Lower lobe of right lung (tissue), 2 donors: ENCODE results near the gene SULT6B1. TPM values are rescaled to one million over a fixed set of nuclear protein-coding genes. Genes with fewer than 3 reads are reported as not detected.
"Not testable (repeated sequence)": the region's sequence is repeated elsewhere in the genome, so short reads cannot be mapped to it uniquely, and the experiment has no call there.

Experiments
- ATAC-seq, 2 donors: fragments of 200-7000 bp; cut with Tn5 transposase; one replicate each; pipeline ENCODE4 v1.9.1; 2020 to 2022; ENCODE audit warnings: mild to moderate bottlenecking in 2 of 2, moderate library complexity in 2 of 2
- DNase-seq: peaks from one replicate; pipeline ENCODE4 v3.0.0-alpha.2; 2020
- H3K27ac ChIP-seq: fragments of 200-600 bp; one replicate; pipeline ENCODE4 v1.8.0; 2022
- H3K27me3 ChIP-seq: fragments of 200-600 bp; one replicate; pipeline ENCODE4 v1.8.0; 2022; ENCODE audit warnings: low read depth
- H3K36me3 ChIP-seq: fragments of 200-600 bp; one replicate; pipeline ENCODE4 v1.8.0; 2022; ENCODE audit warnings: mild to moderate bottlenecking
- H3K4me1 ChIP-seq: fragments of 200-600 bp; one replicate; pipeline ENCODE4 v1.8.0; 2022
- H3K4me3 ChIP-seq: fragments of 200-600 bp; one replicate; pipeline ENCODE4 v1.8.0; 2022; ENCODE audit warnings: mild to moderate bottlenecking
- H3K9me3 ChIP-seq: fragments of 200-600 bp; one replicate; pipeline ENCODE4 v1.8.0; 2022
- intact Hi-C: fragments of 100-400 bp; cut with DNase I; formaldehyde crosslinking; loops from one replicate; pipeline ENCODE4 v1.11.0; 2022
- total RNA-seq: library from RNA; stranded (reverse); fragmentation: NEBNext Ultra II Directional; extraction: Animal tissue kit (Norgen Biotek cat#: 25700); gene quantifications from one replicate; pipeline ENCODE4 v1.2.1, GENCODE V29; 2021
- TF ChIP-seq, protein P1 (sequence below): fragments of 200-600 bp; IDR thresholded peaks from one replicate; pipeline ENCODE4 v1.8.0; 2022; ENCODE audit warnings: antibody characterized with exemption, mild to moderate bottlenecking
- donor health status: DM: no; HTN: yes; CAD: no; lungs with severe emphysema.

The SULT6B1 gene
- total RNA-seq, 1 donor from 2014 or later = not detected

- intact Hi-C loops = no loop called here
- H3K4me1 ChIP-seq = peaks cover 1% of the 10 kb centered on the region
- peaks cover 65% of the 10 kb centered on the region for H3K36me3 ChIP-seq
- no peak for DNase-seq
- H3K27me3 ChIP-seq = no peaks in the 10 kb centered on the region
- no peak for ATAC-seq
- H3K4me3 ChIP-seq = no peak overlapping the region
- no peaks in the 10 kb centered on the region for H3K9me3 ChIP-seq
- no peak overlapping the region for H3K27ac ChIP-seq
- TF ChIP-seq, protein P1, sequence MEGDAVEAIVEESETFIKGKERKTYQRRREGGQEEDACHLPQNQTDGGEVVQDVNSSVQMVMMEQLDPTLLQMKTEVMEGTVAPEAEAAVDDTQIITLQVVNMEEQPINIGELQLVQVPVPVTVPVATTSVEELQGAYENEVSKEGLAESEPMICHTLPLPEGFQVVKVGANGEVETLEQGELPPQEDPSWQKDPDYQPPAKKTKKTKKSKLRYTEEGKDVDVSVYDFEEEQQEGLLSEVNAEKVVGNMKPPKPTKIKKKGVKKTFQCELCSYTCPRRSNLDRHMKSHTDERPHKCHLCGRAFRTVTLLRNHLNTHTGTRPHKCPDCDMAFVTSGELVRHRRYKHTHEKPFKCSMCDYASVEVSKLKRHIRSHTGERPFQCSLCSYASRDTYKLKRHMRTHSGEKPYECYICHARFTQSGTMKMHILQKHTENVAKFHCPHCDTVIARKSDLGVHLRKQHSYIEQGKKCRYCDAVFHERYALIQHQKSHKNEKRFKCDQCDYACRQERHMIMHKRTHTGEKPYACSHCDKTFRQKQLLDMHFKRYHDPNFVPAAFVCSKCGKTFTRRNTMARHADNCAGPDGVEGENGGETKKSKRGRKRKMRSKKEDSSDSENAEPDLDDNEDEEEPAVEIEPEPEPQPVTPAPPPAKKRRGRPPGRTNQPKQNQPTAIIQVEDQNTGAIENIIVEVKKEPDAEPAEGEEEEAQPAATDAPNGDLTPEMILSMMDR = no peak
Observed at GRCh38 chr2:37203708-37204107, 15.2 kb upstream of the SULT6B1 start.

GRCh38 chr2:37201766-37202165 lies 13.3 kb upstream of the SULT6B1 start:
- no peaks in the 10 kb centered on the region for H3K9me3 ChIP-seq
- H3K4me1 ChIP-seq = peaks cover 21% of the 10 kb centered on the region
- no peak overlapping the region for H3K27ac ChIP-seq
- H3K36me3 ChIP-seq = peaks cover 65% of the 10 kb centered on the region
- ATAC-seq = no peak
- no peaks in the 10 kb centered on the region for H3K27me3 ChIP-seq
- H3K4me3 ChIP-seq = no peak overlapping the region
- TF ChIP-seq, protein P1 = no peak
- DNase-seq = no peak
- intact Hi-C loops = no loop called here

GRCh38 chr2:37201208-37201607 lies 12.7 kb upstream of the SULT6B1 start:
- H3K27ac ChIP-seq = no peak overlapping the region
- no peaks in the 10 kb centered on the region for H3K27me3 ChIP-seq
- H3K4me3 ChIP-seq = no peak overlapping the region
- H3K36me3 ChIP-seq = peaks cover 62% of the 10 kb centered on the region
- TF ChIP-seq, protein P1 = no peak
- DNase-seq (no peak), ATAC-seq (no peak)
- no peaks in the 10 kb centered on the region for H3K9me3 ChIP-seq
- peaks cover 21% of the 10 kb centered on the region for H3K4me1 ChIP-seq
- intact Hi-C loops = no loop called here

- H3K9me3 ChIP-seq = no peaks in the 10 kb centered on the region
- ATAC-seq = no peak
- no peaks in the 10 kb centered on the region for H3K27me3 ChIP-seq
- TF ChIP-seq, protein P1 = no peak
- DNase-seq = no peak
- H3K4me3 ChIP-seq = no peak overlapping the region
- intact Hi-C loops = no loop called here
- no peak overlapping the region for H3K27ac ChIP-seq
- peaks cover 21% of the 10 kb centered on the region for H3K4me1 ChIP-seq
- peaks cover 37% of the 10 kb centered on the region for H3K36me3 ChIP-seq
Observed at GRCh38 chr2:37198681-37199065, 10.2 kb upstream of the SULT6B1 start.

DNA sequence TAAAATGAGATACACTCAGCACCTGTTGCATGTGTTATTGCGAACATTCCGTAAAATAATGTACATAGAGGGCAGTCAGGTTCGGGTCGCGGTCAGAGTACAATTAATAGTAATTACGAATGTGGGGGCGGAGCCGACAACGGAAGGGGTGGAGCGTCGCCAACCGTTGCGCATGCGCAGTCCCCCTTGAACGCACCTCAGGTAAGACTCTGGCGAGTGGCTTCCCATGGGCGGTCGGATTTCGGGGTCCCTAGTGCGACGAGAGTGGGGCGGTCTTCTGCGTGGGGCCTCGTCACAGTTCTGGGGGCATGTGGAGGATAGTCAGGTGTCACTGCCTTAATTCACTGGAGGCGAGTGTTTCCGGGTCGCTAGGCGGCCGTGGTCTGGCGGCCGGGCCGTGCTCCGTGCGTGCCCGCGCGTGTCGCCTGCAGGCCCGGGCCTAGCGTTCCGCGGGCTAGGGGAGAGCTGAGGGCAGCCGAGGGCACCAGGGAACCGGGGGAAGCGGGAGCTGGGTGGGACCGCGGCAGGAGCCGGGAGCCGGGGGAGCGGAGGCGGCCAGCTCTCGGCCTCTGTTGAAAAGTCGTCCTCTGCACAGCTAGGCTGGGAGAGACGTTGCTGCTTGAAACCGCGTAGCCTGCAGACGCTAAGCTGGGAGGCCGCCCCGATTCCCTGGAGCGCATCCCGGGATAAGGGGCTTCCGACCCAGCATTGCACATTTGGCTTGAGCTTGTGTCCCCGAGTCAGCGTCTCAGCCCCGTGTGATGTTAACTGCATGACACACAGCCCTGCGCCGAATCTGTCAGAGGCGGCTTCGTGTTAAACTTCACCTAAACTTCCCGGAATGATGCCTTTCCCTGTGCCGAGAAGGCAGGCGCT lies 8.1 kb upstream of the SULT6B1 start, which contains the start of gene CEBPZOS:
CEBPZOS (plus strand) TSS at position 177 of the 876 bp plus-strand sequence. CDS start 3,209 bp downstream, outside the sequence.
- TF ChIP-seq, protein P1 = no peak
- peaks cover 16% of the 10 kb centered on the region for H3K36me3 ChIP-seq
- ATAC-seq (peak; percentile 95 to 96), DNase-seq (peak; percentile 90)
- H3K4me3 ChIP-seq = peak within 1 kb of the TSS; percentile 92
- H3K27ac ChIP-seq = peak within 1 kb of the TSS; percentile 95
- no peaks in the 10 kb centered on the region for H3K27me3 ChIP-seq
- peaks cover 21% of the 10 kb centered on the region for H3K4me1 ChIP-seq
- intact Hi-C loops = no loop called here
- H3K9me3 ChIP-seq = no peaks in the 10 kb centered on the region

DNA sequence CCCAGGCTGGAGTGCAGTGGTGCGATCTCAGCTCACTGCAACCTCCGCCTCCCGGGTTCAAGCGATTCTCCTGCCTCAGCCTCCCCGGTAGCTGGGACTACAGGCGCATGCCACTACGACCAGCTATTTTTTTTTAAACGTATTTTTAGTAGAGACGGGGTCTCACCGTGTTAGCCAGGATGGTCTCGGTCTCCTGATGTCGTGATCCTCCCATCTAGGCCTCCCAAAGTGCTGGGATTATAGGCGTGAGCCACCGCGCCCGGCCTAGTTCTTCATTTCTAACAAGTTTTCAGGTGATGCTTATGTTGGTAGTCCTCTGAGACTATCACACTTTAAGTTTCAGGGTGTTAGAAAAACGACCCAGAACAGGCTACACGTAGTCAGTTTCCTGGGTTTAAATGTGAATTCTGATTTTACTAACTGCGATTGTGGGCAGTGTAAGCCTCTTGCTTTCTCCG lies 7.4 kb upstream of the SULT6B1 start:
- H3K27ac ChIP-seq = peak overlapping the region; percentile 95
- intact Hi-C loops, H3K9me3 ChIP-seq, ATAC-seq, DNase-seq, H3K36me3 ChIP-seq, H3K27me3 ChIP-seq: not testable (repeated sequence)
- peaks cover 21% of the 10 kb centered on the region for H3K4me1 ChIP-seq
- peak overlapping the region; percentile 92 for H3K4me3 ChIP-seq
